Activated naive CD8-positive, alpha-beta T cell treated with anti-CD3 and anti-CD28 coated beads, Interleukin-2, amount 50 U/mL, for 16 hours (primary cell): Measurements from ENCODE around the gene PROSER3.

Experiments
- DNase-seq: peaks from one replicate; pipeline ENCODE4 v3.0.0-alpha.2; 2020; ENCODE audit warnings: low read depth, low spot score

PROSER3 gene

DNA sequence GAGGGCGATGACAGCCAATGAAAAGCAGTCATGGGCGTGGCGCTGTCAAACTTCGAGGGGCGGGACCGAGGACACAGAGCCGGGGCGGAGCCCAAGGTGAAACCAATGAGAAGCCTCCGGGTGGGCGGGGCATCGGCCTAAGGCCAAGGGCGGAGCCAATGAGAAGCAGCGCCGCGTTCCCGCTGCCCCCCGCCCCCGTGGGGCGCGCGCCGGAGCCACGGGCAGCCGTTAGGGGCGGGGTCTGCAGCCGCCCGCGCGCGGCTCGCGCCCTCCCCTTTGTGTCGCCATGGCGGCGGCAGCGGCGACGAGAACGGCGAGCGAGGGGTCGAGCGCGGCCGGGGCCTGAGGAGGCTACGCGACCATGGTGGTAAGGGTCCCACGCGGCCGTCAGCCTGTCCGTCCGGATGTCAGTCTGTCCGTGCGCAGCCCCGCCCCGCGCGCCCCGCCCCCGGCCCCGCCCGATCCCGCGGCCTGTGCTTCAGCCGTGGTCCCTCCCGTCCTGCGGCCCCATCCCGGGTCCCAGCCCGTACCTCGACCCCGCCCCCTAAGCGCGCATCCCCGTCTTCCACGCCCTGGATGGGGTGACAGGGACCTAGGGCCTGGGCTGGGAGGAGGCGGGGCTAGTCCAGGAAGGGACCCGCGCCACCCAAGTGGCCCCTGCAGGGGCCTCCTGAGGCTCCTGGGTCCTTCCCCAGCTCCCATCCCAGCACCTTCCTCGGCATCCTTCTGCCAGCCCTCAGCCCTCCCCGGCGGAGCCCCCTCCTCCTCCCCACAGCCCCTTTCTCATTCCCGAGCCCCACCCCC is 17.5 kb downstream of the PROSER3 start, which contains the start of gene ARHGAP33:
Gene ARHGAP33, plus strand, starts transcription at position 267 of the 804 bp plus-strand sequence. Its CDS starts 95 bp downstream, at position 362.
- DNase-seq = peak; percentile 97

DNA sequence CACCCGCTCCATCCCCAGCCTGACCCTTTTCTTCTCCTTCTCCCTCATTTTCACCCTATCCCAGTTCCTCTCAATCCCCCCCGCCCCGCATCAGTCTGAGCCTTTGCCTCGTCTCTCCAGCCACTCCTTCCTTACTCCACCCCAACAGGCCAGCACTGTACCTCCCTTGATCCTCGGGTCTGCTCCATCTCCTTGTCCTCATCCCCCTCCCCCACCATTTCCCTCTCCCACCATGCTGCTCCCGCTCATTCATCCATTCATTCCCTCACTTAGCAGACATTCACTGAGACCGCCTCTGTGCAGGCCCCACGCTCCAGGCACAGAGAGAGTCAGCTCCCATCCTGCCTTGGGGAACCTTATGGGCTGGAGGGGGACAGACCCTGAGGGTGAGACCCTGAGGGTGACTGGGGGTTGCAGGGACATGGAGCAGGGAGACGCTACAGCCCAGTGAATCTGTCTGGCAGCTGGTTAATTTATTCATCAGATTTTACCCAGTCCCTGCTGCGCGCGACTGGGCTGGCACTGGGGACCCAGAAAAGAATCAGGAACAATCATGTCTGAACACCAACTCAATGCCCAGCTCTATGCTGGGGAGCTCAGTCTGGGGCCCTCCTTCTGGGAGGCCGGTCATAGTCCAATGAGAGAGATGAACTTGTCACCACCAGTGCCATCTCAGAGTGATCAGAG is 18.3 kb downstream of the PROSER3 start:
- DNase-seq = no peak

DNA sequence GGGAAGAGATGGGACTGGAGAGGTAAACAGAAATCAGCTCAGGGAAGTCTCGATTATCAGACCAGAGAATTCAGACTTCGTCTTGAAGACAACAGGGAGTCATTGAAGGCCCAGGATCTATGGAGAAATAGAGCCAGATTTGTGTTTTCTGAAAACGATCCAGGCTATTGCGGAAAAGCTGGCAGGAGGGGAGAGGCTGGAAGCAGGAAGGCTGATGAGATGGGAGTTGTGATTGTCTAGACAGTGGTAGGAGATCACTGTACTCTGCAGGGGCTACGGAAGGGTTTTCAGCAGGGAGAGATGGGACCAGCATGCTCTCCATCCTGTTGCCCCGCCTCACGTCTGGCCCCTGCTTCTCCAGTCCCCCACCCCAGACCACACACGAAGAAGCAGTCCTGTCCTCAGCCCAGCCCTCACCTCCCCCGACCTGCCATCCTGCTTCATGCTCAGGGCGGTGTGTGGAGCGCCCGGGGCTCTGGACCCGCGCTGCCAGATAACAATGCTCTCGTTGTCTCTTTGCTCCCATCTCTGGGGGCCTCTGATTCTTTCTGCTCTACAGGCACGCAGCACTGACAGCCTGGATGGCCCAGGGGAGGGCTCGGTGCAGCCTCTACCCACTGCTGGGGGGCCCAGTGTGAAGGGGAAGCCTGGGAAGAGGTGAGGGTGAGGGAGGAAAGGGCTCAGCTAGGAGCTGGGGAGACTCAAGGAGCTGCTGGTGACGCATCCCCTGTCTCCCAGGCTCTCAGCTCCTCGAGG is 19.3 kb downstream of the PROSER3 start:
- no peak for DNase-seq

DNA sequence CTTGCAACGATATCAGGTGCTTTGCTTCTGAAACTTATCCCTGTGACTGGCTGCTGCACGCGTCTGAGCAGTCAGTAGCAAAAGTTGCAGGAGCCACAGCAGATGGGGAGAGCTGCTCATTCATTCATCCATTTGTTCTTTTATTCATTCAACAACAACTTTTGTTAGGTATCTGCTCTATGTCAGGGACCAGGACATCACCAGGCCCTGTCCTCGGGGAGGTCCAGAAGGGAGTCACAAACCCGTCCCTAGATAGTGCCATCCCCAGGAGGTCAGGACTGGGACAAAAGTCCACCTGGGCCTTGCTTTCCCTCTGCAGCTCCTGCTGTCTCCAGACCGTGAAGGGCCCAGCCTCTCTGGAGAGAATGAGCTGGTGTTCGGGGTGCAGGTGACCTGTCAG is 20.0 kb downstream of the PROSER3 start:
- no peak for DNase-seq

DNA sequence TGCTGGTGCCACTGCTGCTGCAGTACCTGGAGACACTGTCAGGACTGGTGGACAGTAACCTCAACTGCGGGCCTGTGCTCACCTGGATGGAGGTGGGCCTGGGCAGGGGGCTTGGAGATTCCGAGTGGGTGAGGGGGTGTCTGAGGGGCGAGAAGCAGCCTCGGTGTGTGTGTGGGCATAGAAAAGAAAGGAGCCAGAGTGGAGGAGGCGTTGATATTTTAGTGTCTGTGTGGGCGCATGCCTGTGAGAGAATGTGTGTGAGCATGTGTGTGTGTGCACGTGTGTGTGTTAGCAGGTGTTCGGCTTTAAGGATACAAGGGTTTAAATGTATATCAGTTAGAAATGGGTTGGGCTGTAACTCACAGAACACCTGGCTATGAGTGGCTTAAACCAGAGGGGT is 21.1 kb downstream of the PROSER3 start:
- no peak for DNase-seq

DNA sequence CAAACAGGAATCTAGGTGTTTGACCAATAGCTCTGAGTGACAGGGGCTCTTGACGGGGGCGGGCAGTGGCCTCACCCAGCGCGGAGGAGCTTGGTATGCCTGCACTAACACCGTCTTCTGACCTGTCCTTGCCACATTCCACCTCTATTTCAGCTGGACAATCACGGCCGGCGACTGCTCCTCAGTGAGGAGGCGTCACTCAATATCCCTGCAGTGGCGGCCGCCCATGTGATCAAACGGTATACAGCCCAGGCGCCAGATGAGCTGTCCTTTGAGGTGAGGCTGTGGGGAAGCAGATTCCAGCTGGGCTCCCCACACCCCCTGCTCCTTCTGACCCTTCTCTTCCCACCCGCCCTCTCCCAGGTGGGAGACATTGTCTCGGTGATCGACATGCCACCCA is 22.1 kb downstream of the PROSER3 start:
- no peak for DNase-seq

DNA sequence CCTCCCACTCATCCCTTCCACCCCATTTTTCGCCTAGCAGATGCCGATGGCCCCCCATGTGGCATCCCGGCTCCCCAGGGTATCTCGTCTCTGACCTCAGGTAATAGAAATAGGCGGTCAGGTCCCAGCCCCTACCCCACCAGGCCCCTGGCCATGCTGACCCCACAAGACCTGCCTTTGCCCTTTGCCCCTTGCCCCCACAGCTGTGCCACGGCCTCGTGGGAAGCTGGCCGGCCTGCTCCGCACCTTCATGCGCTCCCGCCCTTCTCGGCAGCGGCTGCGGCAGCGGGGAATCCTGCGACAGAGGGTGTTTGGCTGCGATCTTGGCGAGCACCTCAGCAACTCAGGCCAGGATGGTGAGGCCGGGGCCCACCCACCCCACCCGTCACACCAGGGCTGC is 22.7 kb downstream of the PROSER3 start:
- no peak for DNase-seq

DNA sequence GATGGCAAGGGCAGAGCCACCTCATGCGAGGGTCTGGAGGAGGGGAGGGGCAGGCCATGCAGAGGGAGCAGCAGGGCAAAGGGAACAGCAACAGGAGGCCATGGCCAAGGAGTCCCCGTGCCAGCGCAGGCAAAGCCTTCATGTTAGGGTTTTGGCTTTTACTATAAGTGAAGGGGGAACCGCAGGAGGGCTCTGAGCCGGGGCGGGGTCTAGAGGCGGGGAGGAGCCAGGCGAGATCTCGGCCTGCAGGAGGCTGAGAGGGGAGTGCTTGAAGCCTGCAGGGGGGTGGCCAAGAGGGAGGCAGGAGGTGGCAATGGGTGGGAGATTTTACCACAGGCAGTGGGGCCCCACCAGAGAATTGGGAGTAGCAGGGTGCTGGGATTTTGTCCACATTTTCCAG is 23.7 kb downstream of the PROSER3 start:
- no peak for DNase-seq

DNA sequence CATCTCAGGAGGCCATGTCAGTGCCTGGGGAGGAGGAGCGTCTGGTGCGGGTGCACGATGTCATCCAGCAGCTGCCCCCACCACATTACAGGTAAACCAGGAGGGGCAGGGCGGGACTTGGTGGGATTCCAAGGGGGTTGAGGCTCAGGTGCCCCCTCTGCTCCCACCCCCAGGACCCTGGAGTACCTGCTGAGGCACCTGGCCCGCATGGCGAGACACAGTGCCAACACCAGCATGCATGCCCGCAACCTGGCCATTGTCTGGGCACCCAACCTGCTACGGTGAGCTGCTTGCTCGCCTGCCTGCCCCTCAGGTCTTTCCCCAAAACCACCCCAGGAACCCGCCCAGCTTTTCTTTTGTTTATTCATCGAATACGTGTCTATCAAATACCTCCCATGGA is 24.6 kb downstream of the PROSER3 start:
- no peak for DNase-seq

DNA sequence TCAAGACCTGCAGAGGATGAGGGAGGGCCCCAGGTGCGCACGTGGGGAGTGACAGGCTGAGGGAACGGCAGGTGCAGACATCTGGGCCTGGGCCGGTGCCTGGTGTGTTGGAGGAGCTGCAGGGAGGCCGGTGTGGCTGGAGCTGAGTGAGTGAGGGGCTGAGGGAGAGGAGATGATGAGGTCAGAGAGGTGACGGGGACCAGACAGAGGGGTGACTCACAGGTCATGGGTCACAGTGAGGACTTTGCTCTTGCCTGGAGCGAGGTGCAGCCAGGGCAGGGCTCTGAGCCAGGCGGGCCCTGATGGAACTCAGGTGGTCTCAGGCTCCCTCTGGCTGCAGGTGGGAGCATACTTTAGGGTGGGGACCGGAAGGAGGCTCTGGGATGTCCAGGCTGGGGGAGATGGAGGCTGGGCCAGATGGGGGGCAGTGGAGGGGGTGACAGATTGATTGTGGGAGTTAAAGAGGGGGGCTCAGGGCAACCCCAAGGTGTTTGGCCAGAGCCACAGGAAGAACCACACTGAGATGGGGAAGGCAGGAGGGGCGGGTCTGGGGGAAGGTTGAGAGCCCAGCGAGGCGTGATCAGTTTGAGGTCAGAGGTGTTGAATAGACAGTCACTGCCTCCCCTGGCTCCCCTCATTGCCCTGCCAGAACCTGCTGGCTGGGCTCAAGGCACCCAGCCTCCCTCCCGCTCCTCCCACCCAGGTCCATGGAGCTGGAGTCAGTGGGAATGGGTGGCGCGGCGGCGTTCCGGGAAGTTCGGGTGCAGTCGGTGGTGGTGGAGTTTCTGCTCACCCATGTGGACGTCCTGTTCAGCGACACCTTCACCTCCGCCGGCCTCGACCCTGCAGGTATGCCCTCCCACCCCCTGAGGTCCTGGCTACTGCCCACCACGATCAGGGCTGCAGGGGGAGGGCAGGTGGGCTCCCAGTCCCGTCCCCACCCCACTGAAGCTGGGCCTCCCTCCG is 25.8 kb downstream of the PROSER3 start:
- DNase-seq = no peak

DNA sequence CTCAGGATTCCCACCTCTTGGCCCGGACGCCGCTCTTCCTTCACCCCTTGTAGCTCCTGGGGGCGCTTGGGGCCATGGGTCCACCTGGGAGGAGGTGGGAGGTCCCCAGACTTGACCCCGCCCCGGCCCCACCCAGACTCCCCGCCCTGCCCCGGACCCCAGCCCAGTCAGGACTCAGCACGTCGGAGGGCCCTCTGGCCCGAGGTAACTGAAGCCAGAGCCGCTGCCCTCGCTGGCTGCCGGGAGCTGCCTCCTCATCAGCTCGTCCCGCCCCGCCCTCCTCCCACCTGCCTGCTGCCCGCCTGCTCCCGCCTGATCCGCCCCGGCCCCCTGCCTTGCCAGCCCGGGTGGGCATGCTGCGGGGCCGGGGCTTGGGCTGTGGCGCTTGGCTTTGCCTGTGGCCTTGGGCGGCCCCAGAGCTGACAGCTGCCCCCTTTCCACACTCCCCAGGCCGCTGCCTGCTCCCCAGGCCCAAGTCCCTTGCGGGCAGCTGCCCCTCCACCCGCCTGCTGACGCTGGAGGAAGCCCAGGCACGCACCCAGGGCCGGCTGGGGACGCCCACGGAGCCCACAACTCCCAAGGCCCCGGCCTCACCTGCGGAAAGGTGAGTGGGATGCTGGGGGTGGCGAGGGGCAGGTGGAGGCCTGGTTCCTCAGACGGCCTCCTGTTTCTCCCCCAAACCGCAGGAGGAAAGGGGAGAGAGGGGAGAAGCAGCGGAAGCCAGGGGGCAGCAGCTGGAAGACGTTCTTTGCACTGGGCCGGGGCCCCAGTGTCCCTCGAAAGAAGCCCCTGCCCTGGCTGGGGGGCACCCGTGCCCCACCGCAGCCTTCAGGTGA is 26.7 kb downstream of the PROSER3 start:
- no peak for DNase-seq

DNA sequence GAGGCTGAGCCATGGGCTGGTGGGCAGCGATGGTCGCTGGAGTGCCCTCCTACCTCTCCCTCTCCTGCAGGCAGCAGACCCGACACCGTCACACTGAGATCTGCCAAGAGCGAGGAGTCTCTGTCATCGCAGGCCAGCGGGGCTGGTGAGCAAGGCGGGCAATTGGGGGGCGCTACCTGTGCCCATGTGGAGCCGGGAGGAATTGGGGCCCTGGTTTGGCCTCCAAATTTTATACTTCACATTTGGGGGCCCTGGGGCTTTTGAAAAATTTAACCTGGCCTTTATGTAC is 27.3 kb downstream of the PROSER3 start:
- DNase-seq = no peak

DNA sequence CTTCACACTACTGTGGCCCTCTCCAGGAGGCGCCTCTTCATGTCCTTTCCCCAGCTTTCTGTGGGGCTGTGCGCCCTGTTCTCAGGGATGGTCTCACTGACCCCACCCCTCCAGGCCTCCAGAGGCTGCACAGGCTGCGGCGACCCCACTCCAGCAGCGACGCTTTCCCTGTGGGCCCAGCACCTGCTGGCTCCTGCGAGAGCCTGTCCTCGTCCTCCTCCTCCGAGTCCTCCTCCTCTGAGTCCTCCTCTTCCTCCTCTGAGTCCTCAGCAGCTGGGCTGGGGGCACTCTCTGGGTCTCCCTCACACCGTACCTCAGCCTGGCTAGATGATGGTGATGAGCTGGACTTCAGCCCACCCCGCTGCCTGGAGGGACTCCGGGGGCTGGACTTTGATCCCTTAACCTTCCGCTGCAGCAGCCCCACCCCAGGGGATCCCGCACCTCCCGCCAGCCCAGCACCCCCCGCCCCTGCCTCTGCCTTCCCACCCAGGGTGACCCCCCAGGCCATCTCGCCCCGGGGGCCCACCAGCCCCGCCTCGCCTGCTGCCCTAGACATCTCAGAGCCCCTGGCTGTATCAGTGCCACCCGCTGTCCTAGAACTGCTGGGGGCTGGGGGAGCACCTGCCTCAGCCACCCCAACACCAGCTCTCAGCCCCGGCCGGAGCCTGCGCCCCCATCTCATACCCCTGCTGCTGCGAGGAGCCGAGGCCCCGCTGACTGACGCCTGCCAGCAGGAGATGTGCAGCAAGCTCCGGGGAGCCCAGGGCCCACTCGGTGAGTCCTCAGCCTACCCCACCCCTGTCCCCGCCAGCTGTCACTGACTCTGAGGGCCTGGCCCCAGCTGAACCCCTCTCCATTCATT is 28.6 kb downstream of the PROSER3 start:
- no peak for DNase-seq

DNA sequence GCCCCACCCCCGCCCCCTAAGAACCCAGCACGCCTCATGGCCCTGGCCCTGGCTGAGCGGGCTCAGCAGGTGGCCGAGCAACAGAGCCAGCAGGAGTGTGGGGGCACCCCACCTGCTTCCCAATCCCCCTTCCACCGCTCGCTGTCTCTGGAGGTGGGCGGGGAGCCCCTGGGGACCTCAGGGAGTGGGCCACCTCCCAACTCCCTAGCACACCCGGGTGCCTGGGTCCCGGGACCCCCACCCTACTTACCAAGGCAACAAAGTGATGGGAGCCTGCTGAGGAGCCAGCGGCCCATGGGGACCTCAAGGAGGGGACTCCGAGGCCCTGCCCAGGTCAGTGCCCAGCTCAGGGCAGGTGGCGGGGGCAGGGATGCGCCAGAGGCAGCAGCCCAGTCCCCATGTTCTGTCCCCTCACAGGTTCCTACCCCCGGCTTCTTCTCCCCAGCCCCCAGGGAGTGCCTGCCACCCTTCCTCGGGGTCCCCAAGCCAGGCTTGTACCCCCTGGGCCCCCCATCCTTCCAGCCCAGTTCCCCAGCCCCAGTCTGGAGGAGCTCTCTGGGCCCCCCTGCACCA is 29.3 kb downstream of the PROSER3 start:
- no peak for DNase-seq

DNA sequence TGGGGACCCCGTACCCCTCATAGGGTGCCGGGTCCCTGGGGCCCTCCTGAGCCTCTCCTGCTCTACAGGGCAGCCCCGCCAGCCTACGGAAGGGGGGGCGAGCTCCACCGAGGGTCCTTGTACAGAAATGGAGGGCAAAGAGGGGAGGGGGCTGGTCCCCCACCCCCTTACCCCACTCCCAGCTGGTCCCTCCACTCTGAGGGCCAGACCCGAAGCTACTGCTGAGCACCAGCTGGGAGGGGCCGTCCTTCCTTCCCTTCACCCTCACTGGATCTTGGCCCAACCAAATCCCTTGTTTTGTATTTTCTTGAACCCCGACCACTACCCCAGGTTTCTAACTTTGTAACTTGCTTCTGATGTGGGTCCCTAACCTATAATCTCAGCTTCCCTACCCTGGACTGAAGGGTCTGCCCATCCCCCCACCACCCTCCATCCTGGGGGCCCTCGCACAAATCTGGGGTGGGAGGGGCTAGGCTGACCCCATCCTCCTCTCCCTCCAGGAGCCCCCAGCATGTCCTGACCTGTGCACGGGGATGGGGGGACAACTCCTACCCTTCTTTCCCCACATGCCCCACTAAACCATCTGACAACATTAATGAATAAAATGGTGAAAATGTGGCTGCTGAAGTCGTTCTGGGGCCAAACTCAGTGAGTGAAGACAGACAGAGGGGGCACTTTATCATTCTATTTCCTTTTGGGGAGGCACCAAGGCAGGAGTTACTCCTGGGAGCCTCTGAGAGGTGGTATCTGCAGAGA is 30.4 kb downstream of the PROSER3 start:
- DNase-seq = no peak

DNA sequence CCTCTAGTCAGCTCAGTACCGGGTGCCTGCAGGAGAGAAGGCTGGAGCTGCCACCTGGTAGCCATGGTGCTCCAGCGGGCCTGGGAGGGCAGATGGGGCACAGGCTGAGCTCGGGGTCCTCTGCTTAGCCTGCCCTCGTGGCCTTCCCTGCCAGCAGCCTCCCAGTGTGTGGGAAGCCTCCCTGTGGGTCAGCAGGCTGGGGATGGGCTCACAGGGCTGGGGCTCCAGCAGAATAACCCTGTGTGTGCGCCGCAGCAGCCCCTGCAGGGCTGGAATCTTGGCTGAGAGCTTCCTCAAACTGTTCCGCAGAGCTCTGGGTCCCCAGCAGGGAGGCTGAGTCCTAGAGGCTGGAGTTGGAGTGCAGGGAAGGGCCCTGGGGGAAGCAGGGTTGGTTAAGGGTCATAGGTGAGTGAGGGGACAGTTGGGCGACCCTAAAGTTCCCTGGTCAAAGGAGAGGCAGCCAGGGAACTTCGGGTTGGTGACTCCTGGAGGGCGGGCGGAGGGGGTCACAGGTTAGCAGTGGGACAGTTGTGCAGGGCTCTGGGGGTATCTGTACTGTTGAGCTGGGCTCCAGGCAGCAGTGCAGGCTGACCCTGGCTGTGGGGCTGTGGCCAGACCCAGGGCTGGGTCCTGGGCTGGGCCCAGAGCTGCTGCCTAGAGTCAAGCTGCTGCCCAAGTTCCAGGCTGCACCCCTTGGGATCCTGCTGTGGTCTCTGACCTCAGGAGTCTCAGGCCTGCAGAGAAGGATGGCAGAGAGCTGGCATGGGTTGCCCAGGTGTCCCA is 31.4 kb downstream of the PROSER3 start:
- DNase-seq = no peak
